Activated CD4-positive, alpha-beta T cell treated with anti-CD3 and anti-CD28 coated beads, Interleukin-2, amount 10 ng/mL, durations not matched to agents 24 days and 14 days (primary cell): ENCODE data around the gene GOLPH3L. TPM values are rescaled to one million over a fixed set of nuclear protein-coding genes. Genes with fewer than 3 reads are reported as not detected.
A peak's percentile ranks its signal among the peaks of the same experiment; 100 is the strongest.
"Not testable (repeated sequence)": the region's sequence is repeated elsewhere in the genome, so short reads cannot be mapped to it uniquely, and the experiment has no call there.

ENCODE experiments used
- DNase-seq: peaks from one replicate; pipeline ENCODE4 v3.0.0; 2022
- H3K27ac Mint-ChIP-seq: one replicate; pipeline ENCODE4 v1.8.0; 2022; ENCODE audit warnings: mild to moderate bottlenecking, mixed read lengths
- H3K27me3 Mint-ChIP-seq: one replicate; pipeline ENCODE4 v1.8.0; 2022; ENCODE audit warnings: mixed read lengths
- H3K36me3 Mint-ChIP-seq: one replicate; pipeline ENCODE4 v1.8.0; 2022; ENCODE audit warnings: low read depth, mild to moderate bottlenecking, mixed read lengths
- H3K4me1 Mint-ChIP-seq: one replicate; pipeline ENCODE4 v1.8.0; 2021; ENCODE audit warnings: mixed read lengths
- H3K4me3 Mint-ChIP-seq: one replicate; pipeline ENCODE4 v1.8.0; 2022; ENCODE audit warnings: mild to moderate bottlenecking, moderate library complexity, mixed read lengths
- H3K9me3 Mint-ChIP-seq: one replicate; pipeline ENCODE4 v1.8.0; 2021; ENCODE audit warnings: mixed read lengths
- intact Hi-C: fragments of 100-400 bp; cut with micrococcal nuclease; formaldehyde crosslinking; loops from one replicate; pipeline ENCODE4 v1.15.1; 2023
- total RNA-seq: library from RNA; stranded (reverse); gene quantifications from 2 replicates; pipeline ENCODE4 v1.2.3, GENCODE V29; 2022

The GOLPH3L gene
- total RNA-seq, 1 donor from 2014 or later, result 19.6 TPM

DNA sequence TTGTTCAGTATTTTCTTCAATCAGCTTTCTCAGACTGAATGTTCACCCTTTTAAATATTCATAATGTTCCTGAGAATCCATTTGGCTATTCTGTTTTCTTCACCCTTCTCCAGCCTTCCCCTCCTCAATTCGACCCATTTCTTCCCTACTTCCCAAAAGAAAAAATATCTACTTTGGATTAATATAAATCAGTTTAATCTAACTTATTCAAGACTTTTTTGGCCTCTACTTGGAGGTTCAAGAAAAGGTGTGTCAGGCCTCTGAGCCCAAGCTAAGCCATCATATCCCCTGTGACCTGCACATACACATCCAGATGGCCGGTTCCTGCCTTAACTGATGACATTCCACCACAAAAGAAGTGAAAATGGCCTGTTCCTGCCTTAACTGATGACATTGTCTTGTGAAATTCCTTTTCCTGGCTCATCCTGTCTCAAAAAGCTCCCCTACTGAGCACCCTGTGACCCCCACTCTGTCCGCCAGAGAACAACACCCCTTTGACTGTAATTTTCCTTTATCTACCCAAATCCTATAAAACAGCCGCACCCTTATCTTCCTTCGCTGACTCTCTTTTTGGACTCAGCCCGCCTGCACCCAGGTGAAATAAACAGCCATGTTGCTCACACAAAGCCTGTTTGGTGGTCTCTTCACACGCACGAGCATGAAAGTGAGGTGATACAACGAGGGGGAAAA lies 55.7 kb downstream of the GOLPH3L start:
- not testable (repeated sequence) for H3K4me3 Mint-ChIP-seq

GRCh38 chr1:150638430-150638829 lies 58.5 kb downstream of the GOLPH3L start:
- H3K9me3 Mint-ChIP-seq, H3K4me3 Mint-ChIP-seq, intact Hi-C loops, DNase-seq, H3K36me3 Mint-ChIP-seq, H3K27me3 Mint-ChIP-seq, H3K4me1 Mint-ChIP-seq, H3K27ac Mint-ChIP-seq: not testable (repeated sequence)

More for the DNA sequence above, 55.7 kb downstream of the GOLPH3L start:
- H3K4me1 Mint-ChIP-seq, H3K36me3 Mint-ChIP-seq, intact Hi-C loops, DNase-seq, H3K27me3 Mint-ChIP-seq, H3K9me3 Mint-ChIP-seq, H3K27ac Mint-ChIP-seq: not testable (repeated sequence)

GRCh38 chr1:150634839-150635622 lies 61.9 kb downstream of the GOLPH3L start:
- H3K36me3 Mint-ChIP-seq, H3K4me1 Mint-ChIP-seq: not testable (repeated sequence)

GRCh38 chr1:150629115-150629928 lies 67.6 kb downstream of the GOLPH3L start, which contains the start of gene ENSA:
Gene ENSA (minus strand): TSS chr1:150629612. CDS start chr1:150629470, 142 bp downstream.
- no peak within 1 kb of the TSS for H3K4me3 Mint-ChIP-seq
- peak; percentile 98 for DNase-seq
- H3K9me3 Mint-ChIP-seq, result no peaks in the 10 kb centered on the region
- intact Hi-C loops, result loop anchor here (1.0 to 5.0 kb wide), 9 partner anchors 18 to 653 kb away; partner anchors contain the start of genes APH1A, CDC42SE1, CTSS and GOLPH3L
- H3K27me3 Mint-ChIP-seq, result no peaks in the 10 kb centered on the region
- H3K27ac Mint-ChIP-seq, result no peak within 1 kb of the TSS
- H3K36me3 Mint-ChIP-seq, result peaks cover 30% of the 10 kb centered on the region
- peaks cover 26% of the 10 kb centered on the region for H3K4me1 Mint-ChIP-seq

More at GRCh38 chr1:150634839-150635622, 61.9 kb downstream of the GOLPH3L start:
- H3K9me3 Mint-ChIP-seq, H3K27me3 Mint-ChIP-seq, intact Hi-C loops, H3K4me3 Mint-ChIP-seq, DNase-seq, H3K27ac Mint-ChIP-seq: not testable (repeated sequence)

- peaks cover 32% of the 10 kb centered on the region for H3K4me1 Mint-ChIP-seq
- no peak overlapping the region for H3K27ac Mint-ChIP-seq
- no peak overlapping the region for H3K4me3 Mint-ChIP-seq
- intact Hi-C loops, result loop anchor here (1.0 to 5.0 kb wide), 9 partner anchors 17 to 654 kb away; partner anchors contain the start of genes APH1A, CDC42SE1, CTSS and GOLPH3L
- no peaks in the 10 kb centered on the region for H3K9me3 Mint-ChIP-seq
- peaks cover 36% of the 10 kb centered on the region for H3K36me3 Mint-ChIP-seq
- DNase-seq, result no peak
- no peaks in the 10 kb centered on the region for H3K27me3 Mint-ChIP-seq
These were observed 68.2 kb downstream of the GOLPH3L start for GRCh38 chr1:150628766-150629114.

DNA sequence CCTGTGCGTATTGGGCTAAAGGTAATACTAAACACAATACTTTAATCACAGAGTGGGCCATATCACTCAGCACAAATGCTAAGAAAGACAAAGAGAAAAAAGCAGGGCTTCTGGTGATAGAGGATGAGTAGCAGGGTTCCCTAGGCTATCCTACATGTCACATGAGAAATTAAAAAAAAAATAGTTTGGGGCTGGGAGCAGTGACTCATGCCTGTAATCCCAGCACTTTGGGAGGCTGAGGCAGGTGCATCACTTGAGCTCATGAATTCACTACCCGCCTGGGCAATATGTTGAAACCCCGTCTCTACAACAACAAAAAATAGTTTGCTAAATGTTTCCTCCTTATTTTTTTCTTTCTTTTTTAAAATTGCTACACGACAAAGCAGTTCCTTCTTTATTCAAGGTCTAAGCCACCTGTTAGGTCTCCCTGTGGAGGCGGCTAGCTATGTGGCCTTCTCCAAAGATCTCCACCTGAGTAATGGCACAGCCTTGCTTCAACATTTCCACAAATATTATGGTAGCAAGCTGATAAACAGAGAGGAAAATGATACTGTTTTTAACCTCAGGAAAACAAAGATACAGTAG lies 69.0 kb downstream of the GOLPH3L start:
- no peak overlapping the region for H3K27ac Mint-ChIP-seq
- intact Hi-C loops, result loop anchor here (2.0 to 5.0 kb wide), 6 partner anchors 49 to 654 kb away; partner anchors contain the start of genes APH1A, CDC42SE1, CTSS and MCL1
- peaks cover 44% of the 10 kb centered on the region for H3K36me3 Mint-ChIP-seq
- no peaks in the 10 kb centered on the region for H3K9me3 Mint-ChIP-seq
- no peak for DNase-seq
- H3K4me1 Mint-ChIP-seq, result peaks cover 39% of the 10 kb centered on the region
- no peaks in the 10 kb centered on the region for H3K27me3 Mint-ChIP-seq
- no peak overlapping the region for H3K4me3 Mint-ChIP-seq

DNA sequence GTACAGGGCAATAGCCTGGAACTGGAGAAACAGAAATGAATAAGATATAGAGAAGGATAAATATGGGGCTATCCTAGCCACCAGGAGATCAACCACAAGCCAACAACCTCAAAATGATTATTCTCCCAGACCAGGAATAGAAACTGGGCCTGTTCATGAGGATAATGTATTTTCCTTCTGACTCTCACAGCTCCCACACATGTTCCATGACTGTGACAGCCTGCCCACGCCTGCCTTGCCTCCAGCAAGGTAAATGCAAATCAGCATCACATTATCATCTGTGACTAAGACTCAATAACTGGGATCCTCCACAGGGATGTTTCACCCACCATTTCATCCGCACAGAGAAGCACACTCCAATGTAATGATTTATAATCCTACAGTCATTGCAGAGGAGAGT lies 70.8 kb downstream of the GOLPH3L start:
- no peaks in the 10 kb centered on the region for H3K27me3 Mint-ChIP-seq
- H3K36me3 Mint-ChIP-seq, result peaks cover 59% of the 10 kb centered on the region
- DNase-seq, result no peak
- peak overlapping the region; percentile 70 for H3K4me3 Mint-ChIP-seq
- intact Hi-C loops, result loop anchor here (1.0 to 5.0 kb wide), 4 partner anchors 59 to 656 kb away; partner anchors contain the start of genes CDC42SE1, CTSS and ZNF687
- no peaks in the 10 kb centered on the region for H3K9me3 Mint-ChIP-seq
- peaks cover 53% of the 10 kb centered on the region for H3K4me1 Mint-ChIP-seq
- H3K27ac Mint-ChIP-seq, result peak overlapping the region; percentile 86

- Mint-ChIP-seq H3K36me3 (peaks cover 74% of the 10 kb centered on the region), H3K4me1 (peaks cover 61% of the 10 kb centered on the region), H3K4me3 (peak overlapping the region; percentile 64), H3K27ac (peak overlapping the region; percentile 86)
- not testable (repeated sequence) for DNase-seq, H3K9me3 Mint-ChIP-seq, H3K27me3 Mint-ChIP-seq
- intact Hi-C loops, result loop anchor here (5.0 kb wide), 2 partner anchors 137 to 162 kb away; partner anchors contain the start of gene TARS2
These were observed 72.4 kb downstream of the GOLPH3L start for GRCh38 chr1:150624546-150624945.

DNA sequence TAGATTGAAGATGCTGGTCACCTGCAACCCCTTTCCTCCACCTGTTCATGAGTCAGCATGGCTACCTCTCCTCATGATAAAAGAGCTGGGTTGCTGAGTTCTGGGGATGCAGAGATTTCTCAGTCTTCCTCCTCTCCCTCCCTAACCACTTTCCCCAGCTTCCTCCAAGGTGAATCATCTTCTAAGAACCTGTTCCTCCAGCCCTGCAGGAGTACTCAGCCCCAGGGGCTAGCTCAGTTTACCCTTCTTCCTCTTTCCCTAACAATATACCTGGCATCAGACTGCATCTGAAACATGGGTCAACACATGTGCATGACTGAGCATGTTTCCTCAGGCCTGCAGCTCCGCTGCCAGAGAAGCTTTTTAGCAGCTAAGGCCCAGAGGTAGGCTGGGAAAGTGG lies 72.8 kb downstream of the GOLPH3L start:
- intact Hi-C loops, result loop anchor here (5.0 kb wide), 2 partner anchors 137 to 162 kb away; partner anchors contain the start of gene TARS2
- H3K36me3 Mint-ChIP-seq, result peaks cover 78% of the 10 kb centered on the region
- H3K27ac Mint-ChIP-seq, result peak overlapping the region; percentile 86
- peaks cover 65% of the 10 kb centered on the region for H3K4me1 Mint-ChIP-seq
- not testable (repeated sequence) for DNase-seq, H3K27me3 Mint-ChIP-seq, H3K9me3 Mint-ChIP-seq
- H3K4me3 Mint-ChIP-seq, result peak overlapping the region; percentile 64

DNA sequence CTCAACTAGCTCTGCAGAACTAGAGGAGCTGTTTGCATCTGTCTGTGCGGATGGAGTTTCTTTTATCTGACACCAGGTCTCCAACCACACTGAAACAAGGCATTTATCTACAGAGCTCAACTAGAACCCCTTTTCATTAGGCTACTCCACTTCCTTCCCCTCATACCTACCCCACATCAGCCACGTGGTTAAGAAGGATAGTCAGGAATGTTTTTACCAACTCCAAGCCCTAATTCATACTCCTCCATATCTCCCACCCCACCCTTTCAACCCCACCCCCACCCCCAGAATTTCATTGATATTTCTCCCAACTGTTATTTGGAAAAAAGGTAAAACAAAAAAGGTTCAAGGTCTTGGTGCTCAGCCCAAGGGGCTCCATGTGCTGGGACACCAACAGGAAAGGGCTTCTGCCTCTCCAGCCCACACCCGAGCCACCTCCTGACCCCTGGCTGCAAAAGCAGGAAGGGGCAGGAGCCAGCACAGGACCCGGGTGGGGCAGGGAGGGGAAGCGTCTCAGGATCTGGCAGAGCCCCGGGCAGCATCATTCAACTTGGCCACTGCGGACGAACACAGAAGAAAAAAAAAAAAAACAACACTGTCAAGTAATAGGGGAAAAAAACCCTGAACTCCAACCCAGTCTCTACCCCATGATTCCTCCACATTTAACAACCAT lies 74.5 kb downstream of the GOLPH3L start:
- H3K9me3 Mint-ChIP-seq, result no peaks in the 10 kb centered on the region
- H3K36me3 Mint-ChIP-seq, result peaks cover 77% of the 10 kb centered on the region
- H3K4me3 Mint-ChIP-seq, result peak overlapping the region; percentile 67
- H3K27me3 Mint-ChIP-seq, result no peaks in the 10 kb centered on the region
- intact Hi-C loops, result loop anchor here (5.0 kb wide), 2 partner anchors 135 to 160 kb away; partner anchors contain the start of gene TARS2
- H3K27ac Mint-ChIP-seq, result peak overlapping the region; percentile 82
- DNase-seq, result no peak
- peaks cover 65% of the 10 kb centered on the region for H3K4me1 Mint-ChIP-seq

DNA sequence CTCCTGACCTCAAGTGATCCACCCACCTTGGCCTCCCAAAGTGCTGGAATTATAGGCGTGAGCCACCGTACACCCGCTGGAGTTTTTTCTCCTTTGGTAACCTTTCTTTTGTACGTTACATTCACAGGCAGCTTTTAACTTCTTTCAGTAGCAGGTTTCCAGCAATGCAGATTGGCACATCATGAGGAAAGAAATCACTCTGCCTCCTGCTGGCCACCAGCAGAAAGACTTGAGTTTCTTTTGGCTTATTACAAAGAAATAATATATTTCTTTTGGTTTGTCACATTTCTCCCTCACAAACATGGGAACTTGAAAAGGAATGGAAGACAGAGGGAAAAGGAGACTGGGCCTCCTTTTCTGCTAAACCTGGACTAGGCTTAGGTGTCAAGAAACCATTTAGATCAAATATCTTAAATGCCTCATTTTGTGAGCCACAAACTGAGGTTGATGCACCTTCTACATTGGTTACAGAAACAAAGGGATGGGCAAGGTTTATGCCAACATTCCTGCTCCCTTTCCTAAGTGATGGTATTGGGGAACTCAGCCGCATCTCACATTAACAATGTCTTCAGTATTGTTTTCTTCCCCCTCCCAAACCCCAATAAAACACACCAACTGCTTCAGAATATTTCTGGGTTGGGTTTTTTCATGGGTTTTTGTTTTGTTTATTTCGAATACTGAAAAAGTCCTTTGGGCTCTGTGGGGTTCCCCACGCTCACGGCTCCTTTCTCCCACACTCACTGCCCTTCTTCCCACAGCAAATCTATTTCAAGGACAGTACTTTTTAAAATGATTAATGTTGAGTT lies 75.3 kb downstream of the GOLPH3L start:
- Mint-ChIP-seq H3K27ac (peak overlapping the region; percentile 82), H3K9me3 (no peaks in the 10 kb centered on the region), H3K27me3 (no peaks in the 10 kb centered on the region), H3K36me3 (peaks cover 77% of the 10 kb centered on the region), H3K4me1 (peaks cover 70% of the 10 kb centered on the region), H3K4me3 (peak overlapping the region; percentile 67)
- intact Hi-C loops, result loop anchor here (1.0 to 5.0 kb wide), 5 partner anchors 8 to 159 kb away; partner anchors contain the start of genes MCL1 and TARS2
- peak; percentile 88 for DNase-seq

DNA sequence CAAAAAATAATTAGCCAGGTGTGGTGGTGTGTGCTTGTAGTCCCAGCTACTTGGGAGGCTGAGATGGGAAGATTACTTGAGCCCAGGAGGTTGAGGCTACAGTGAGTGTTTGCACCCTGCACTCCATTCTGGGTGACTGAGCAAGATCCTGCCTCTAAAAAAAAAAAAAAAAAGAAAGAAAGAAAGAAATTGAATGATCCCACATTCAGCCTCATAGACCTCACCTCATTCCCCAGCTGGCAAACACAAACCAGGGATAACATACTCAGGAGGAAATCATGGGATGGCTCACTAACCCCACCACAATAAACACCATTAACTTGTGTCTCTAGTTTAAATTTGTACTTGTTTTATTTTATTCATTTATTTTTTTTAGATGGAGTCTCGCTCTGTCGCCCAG lies 76.0 kb downstream of the GOLPH3L start:
- peak overlapping the region; percentile 60 for H3K27ac Mint-ChIP-seq

More for the DNA sequence above, 76.0 kb downstream of the GOLPH3L start:
- Mint-ChIP-seq H3K27me3 (no peaks in the 10 kb centered on the region), H3K9me3 (no peaks in the 10 kb centered on the region), H3K36me3 (peaks cover 77% of the 10 kb centered on the region), H3K4me3 (no peak overlapping the region), H3K4me1 (peaks cover 72% of the 10 kb centered on the region)
- DNase-seq, result no peak
- intact Hi-C loops, result loop anchor here (1.0 to 5.0 kb wide), 5 partner anchors 8 to 159 kb away; partner anchors contain the start of genes MCL1 and TARS2
